Liver (tissue), 3 donors: ENCODE data around the gene CHAMP1.

Source experiments
- FOXA1 ChIP-seq: IDR thresholded peaks from 2 replicates; pipeline ENCODE4 v1.6.1; 2016; ENCODE audit warnings: antibody characterized with exemption
- FOXA2 ChIP-seq: IDR thresholded peaks from 2 replicates; pipeline ENCODE4 v1.6.1; 2016; ENCODE audit warnings: antibody characterized with exemption
- JUND ChIP-seq, 2 donors: IDR thresholded peaks; 2 replicates each; pipeline ENCODE4 v1.6.1; 2016; ENCODE audit warnings: antibody characterized with exemption in 2 of 2
- TAF1 ChIP-seq: conservative IDR thresholded peaks from 2 replicates; pipeline ENCODE4 v1.6.1; 2016; ENCODE audit warnings: antibody characterized with exemption, mild to moderate bottlenecking
- TF ChIP-seq, protein P1 (sequence below): fragments of 150-350 bp; IDR thresholded peaks from 2 replicates; pipeline ENCODE4 v1.5.1; 2017; ENCODE audit warnings: improper control_type of control experiment, low read depth, low read length; ENCODE audit not compliant: missing input control
- TF ChIP-seq, protein P2 (sequence below): IDR thresholded peaks from 2 replicates; pipeline ENCODE4 v1.6.1; 2016; ENCODE audit warnings: antibody characterized with exemption
- TF ChIP-seq, protein P3 (sequence below): IDR thresholded peaks from 2 replicates; pipeline ENCODE4 v1.6.1; 2016; ENCODE audit warnings: antibody characterized with exemption
- donor health status: healthy.
- donor health status: healthy.

DNA sequence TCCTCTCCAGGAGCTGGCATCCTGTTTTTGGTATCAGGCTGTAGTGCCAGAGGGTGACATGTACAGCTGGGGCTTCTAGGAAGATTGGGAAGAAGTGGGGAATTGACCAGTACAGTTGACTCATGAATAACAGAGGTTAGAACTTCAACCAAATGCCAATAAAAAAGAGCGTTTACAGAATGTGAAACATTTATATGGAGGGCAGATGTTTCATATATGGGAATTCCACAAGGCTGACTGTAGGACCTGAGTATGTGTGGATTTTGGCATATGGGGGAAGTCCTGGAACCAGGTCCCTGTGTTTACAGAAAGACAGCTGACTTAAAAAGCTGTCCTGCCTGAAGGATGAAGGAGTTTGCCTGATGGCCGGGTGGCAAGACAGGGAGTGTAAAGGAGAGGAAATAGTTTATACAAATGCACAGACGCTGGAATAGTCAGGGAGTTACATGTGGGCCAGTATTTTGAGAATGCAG, 5.2 kb downstream of the CHAMP1 start:
- TF ChIP-seq, protein P1, sequence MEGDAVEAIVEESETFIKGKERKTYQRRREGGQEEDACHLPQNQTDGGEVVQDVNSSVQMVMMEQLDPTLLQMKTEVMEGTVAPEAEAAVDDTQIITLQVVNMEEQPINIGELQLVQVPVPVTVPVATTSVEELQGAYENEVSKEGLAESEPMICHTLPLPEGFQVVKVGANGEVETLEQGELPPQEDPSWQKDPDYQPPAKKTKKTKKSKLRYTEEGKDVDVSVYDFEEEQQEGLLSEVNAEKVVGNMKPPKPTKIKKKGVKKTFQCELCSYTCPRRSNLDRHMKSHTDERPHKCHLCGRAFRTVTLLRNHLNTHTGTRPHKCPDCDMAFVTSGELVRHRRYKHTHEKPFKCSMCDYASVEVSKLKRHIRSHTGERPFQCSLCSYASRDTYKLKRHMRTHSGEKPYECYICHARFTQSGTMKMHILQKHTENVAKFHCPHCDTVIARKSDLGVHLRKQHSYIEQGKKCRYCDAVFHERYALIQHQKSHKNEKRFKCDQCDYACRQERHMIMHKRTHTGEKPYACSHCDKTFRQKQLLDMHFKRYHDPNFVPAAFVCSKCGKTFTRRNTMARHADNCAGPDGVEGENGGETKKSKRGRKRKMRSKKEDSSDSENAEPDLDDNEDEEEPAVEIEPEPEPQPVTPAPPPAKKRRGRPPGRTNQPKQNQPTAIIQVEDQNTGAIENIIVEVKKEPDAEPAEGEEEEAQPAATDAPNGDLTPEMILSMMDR, result no peak
- TF ChIP-seq FOXA2 (no peak), TAF1 (no peak), JUND (IDR thresholded peaks at IDR 0.05) (no peak), FOXA1 (no peak)
- TF ChIP-seq, protein P2, sequence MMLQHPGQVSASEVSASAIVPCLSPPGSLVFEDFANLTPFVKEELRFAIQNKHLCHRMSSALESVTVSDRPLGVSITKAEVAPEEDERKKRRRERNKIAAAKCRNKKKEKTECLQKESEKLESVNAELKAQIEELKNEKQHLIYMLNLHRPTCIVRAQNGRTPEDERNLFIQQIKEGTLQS, result no peak
- TF ChIP-seq, protein P3, sequence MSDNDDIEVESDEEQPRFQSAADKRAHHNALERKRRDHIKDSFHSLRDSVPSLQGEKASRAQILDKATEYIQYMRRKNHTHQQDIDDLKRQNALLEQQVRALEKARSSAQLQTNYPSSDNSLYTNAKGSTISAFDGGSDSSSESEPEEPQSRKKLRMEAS, result no peak
